ENCODE measurements around the gene PRR3.
A peak's percentile ranks its signal among the peaks of the same experiment; 100 is the strongest.

The PRR3 gene

DNA sequence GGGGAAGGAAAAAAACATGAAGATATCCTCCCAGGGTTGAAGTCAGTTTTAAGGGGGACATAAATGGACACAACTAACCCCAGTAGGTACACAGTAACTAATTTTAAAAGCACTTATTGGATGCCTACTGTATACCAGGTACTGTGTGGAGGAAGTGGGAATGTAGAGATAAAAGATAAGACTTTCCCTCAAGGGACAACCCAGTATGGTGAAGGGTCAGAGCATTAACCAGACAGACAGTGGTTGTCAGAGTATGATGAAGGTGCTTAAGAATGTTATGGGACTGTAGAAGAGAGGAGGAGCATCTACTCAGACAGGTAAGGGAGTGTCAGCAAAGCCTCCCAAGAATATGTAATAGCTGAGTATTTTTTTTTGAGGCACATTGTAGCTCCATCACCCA is 15.1 kb downstream of the PRR3 start:
- no peak for DNase-seq

DNA sequence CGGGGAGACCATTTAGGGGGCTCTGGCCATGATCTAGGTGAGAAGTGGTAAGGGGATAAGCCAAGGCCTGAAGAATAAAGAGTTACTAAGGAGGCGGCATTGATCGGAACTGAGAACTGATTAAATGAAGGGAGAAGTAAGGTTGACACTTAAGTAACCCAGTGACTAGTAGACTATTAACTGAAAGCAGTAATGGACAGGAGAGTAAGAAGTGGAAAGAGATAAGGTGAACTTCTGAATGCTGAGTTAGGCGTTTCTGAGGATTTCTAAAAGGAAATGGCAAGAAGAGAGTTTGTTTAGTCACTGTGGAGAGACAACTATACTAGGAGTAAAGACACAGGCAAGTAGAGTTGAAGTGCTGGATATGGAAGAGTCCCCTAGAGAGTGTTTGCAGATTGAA is 16.0 kb downstream of the PRR3 start:
- no peak for DNase-seq

DNA sequence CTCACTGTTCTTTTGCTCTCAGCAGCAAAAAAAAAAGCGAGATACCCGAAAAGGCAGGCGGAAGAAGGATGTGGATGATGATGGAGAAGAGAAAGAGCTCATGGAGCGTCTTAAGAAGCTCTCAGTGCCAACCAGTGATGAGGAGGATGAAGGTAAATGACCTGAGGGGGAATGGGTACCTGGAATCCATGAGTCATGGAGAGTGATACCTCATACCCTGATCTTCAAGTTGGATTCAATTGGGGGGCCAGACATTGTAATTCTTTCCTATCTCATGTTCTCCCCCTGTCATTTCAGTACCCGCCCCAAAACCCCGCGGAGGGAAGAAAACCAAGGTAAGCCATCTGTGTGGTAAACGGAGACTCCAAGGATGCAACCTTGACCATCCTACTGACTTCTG is 21.0 kb downstream of the PRR3 start:
- DNase-seq: no peak

DNA sequence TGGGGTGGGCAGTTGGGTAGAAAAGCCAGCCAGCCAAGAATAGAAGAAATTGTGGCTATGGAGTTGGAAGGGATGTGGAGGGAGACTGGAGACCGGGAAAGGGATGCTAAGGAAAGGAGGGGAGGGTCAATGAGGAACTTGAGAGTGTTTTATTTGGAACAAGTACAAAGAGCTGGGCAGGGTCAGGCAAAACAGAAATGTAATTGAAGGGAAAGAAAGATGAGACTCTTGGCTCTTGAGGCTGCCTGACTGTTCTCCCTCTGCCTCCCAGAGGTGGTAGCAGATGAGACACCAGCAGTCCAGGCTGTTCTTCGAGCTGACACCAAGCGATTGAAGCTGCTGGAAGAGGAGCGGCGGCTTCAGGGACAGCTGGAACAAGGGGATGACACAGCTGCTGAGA is 26.8 kb downstream of the PRR3 start:
- no peak for DNase-seq

DNA sequence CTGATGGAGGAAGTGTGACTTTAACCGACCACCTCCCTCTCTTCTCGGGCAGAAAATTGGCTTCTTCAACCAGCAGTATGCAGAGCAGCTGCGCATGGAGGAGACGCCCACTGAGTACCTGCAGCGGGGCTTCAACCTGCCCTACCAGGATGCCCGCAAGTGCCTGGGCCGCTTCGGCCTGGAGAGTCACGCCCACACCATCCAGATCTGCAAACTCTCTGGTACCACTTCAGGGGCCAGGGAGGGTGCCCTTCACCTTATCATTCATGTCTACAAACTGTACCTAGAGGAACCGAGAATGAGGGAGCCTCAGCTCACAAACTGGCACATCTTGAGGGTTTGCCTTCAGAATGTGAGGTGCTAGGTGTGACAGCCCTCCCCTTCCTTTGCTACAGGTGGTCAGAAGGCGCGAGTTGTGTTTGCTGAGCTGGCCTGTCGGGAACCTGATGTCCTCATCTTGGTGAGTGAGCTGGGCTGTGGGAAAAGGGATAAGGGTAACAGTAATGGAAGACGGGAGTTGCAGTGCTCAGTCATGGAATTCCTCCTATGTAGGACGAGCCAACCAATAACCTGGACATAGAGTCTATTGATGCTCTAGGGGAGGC is 32.8 kb downstream of the PRR3 start:
- DNase-seq: no peak

DNA sequence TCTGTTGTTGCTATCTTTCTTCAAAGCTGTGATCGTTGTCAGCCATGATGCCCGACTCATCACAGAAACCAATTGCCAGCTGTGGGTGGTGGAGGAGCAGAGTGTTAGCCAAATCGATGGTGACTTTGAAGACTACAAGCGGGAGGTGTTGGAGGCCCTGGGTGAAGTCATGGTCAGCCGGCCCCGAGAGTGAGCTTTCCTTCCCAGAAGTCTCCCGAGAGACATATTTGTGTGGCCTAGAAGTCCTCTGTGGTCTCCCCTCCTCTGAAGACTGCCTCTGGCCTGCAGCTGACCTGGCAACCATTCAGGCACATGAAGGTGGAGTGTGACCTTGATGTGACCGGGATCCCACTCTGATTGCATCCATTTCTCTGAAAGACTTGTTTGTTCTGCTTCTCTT is 33.4 kb downstream of the PRR3 start:
- DNase-seq: no peak

DNA sequence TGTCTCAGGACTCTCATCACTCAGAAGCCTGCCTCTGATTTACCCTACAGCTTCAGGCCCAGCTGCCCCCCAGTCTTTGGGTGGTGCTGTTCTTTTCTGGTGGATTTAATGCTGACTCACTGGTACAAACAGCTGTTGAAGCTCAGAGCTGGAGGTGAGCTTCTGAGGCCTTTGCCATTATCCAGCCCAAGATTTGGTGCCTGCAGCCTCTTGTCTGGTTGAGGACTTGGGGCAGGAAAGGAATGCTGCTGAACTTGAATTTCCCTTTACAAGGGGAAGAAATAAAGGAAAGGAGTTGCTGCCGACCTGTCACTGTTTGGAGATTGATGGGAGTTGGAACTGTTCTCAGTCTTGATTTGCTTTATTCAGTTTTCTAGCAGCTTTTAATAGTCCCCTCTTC is 33.9 kb downstream of the PRR3 start:
- DNase-seq: no peak

DNA sequence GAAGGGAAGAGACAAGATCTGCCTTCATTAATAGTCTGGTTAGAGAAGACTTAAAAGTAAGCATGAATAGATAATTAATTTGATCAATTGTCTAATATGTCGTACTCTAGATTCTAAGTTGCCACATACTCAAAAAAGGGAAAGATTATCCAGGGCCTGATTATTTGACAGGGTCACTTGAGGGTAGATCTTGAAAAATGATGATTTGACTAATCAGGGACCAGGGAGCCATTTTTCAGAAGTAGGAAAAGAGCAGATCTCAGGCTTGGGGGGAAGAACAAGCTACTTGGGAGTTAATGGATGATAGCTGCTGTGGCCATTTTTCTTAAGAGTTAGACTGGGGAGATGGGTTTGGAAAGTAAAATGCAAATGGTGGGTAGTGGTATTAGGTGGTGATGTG is 35.2 kb downstream of the PRR3 start:
- no peak for DNase-seq

DNA sequence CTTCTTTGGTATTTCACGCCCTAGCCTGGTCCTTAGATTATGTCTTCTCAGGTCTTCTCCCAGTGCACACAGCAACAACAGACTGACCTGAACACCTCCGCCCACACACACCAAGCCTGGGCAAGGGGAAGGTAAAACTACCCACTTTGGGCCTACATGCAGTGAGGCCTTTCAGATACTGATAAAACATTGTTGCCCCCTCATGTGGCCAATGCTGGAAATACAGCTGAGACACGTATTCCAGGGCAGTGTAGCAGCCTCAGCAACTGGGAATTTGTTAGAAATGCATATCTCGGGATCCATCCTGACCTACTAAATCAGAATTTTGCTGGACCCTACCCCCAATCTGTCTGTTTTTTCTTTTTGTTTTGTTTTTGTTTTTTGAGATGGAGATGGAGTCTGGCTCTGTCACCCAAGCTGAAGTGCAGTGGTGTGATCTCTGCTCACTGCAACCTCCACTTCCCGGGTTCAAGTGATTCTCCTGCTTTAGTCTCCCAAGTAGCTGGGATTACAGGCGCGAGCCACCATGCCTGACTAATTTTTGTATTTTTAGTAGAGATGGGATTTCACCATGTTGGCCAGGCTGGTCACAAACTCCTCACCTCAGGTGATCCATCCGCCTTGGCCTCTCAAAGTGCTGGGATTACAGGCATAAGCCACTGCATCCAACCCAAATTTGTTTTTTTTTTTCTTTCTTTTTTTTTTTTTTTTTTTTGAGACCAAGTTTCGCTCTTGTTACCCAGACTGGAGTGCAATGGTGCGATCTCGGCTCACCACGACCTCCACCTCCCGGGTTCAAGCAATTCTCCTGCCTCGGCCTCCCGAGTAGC is 40.4 kb downstream of the PRR3 start:
- DNase-seq: peak; percentile 80

DNA sequence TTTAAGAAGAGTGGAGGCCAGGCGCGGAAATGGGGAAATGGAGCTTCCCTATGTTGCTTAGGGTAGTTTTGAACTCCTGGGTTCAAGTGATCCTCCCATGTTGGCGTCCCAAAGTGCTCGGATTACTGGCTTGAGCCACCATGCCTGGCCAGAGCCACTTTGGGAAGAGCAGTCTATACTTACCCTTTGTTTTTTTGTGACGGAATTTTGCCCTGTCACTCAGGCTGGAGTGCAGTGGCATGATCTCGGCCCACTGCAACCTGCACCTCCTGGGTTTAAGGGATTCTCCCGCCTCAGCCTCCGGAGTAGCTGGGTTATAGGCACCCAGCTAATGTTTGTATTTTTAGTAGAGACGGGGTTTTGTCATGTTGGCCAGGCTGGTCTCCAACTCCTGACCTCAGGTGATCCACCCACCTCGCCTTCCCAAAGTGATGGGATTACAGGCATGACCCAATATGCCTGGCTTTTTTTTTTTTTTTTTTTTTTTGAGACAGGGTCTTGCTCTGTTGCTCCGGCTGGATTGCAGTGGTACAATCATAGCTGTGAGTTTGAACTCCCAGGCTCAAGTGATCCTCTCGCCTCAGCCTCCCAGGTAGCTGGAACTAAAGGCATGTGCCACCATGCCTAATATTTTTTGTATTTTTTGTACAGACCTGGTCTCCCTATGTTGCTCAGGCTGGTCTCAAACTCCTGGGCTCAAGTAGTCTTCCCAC is 42.0 kb downstream of the PRR3 start:
- no peak for DNase-seq

DNA sequence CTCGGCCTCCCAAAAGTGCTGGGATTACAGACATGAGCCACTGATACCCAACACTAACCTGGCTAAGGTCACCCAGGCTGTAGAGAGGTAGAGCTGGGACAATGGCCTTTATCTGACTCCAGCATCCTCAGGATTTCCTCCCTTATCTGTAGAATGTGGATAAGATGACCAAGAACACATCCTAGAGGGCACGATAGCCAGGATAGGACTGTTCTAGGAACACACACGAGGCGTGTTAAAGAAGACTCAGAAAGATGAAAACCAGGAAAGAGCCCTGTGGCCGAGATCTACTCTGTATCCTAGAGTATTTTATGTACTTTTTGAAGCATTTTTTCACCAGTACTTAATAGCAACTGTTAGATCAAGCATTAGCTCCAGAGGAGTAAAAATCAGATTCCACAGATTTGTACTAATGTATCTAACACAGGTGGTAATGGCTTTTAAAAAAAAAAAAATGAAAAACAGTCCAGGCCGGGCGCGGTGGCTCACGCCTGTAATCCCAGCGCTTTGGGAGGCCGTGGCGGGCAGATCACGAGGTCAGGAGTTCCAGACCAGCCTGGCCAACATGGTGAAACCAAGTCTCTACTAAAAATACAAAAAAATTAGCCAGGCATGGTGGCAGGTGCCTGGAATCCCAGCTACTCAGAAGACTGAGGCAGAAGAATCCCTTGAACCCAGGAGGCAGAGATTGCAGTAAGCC is 42.7 kb downstream of the PRR3 start:
- DNase-seq: no peak

DNA sequence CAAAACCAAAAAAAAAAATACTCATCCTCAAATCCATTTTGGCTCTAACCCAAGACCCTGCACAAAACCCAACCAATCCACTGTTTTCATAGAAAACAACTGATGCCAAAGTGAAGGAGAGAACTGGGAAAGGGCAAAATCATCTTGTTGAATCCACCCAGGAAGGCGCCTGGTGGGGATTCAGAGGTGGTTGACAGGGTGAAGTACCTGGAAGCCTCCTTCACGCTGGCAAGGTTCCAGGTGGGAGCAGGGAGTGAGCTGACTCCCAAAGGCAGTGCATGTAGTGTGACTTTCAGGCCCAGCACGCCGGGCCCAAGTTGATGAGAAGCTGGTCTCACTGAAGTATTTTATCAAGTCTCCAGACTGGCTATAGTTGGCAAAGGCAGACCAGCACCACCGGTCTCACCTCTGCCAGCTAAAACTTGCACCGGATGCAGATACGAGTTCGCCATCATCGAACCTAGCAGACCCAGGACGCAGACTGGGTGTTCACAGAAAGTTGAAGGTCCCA is 43.4 kb downstream of the PRR3 start:
- no peak for DNase-seq

DNA sequence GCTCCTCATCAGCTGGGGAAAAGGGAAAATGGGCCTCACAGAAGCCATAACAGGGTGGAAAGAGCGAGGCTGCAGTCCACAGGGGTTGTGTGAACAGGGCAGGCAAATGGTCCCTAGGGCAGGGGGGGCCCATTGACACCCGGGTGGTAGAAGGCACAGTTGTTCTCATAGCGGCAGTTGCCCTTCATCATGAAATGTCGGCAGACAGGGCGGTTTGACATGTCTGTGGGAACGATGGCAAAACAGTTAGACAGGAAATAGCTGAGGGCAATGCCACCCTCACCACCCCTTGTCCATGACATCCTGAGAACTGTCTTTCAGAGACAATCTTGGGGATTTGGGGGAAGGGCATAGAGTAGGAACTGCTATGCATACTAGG is 44.3 kb downstream of the PRR3 start:
- DNase-seq: no peak

DNA sequence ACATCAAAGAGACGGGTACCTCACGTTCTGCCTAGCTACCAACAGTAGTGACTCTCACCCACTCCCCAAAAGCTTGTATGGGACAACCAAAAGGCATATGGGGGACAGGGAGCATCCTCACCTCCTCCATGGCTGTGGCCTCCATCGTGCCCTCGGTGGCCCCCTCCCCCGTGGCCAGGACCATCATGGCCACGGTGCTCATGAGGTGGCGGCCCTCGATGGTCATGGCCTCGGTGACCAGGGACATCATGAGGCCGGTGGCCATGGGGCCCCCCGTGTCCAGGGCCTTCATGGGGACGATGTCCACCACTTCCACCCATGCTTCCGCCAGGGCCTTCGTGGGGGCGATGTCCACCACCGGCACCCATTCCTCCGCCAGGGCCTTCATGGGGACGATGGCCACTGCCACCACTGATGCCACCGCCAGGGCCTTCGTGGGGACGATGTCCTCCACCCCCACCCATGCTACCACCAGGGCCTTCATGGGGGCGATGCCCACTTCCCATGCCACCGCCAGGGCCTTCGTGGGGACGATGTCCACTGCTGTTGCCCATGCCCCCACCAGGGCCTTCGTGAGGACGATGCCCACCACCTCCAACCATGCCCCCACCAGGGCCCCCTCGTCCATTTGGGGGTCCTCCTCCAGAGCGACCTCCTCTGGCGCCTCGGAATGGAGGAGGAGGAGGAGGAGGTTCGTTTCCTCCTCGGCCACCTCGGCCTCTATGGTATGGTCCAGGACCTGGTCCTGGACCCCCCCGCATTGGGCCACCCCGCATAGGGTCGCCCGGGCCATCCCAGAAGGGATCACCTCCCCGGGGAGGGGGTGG is 44.9 kb downstream of the PRR3 start:
- no peak for DNase-seq

DNA sequence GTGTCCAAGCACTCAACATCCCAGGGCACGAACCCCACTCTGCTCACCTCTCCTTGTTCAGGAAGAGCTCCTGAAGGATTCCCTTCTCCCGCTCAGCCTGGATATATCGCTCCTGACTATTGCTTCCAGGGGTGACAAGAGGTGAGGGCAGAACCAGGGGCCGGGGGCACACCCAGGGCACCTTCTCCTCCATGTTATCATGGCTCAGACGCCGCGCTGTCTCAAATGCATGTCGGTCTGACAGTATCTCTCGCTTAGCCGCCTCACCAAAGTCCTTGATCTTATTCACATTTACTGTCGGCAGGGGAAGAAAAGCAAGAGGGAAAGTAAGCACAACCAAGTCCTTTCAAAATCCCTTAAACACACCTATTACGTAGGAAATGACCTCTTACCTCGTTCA is 46.9 kb downstream of the PRR3 start:
- no peak for DNase-seq

DNA sequence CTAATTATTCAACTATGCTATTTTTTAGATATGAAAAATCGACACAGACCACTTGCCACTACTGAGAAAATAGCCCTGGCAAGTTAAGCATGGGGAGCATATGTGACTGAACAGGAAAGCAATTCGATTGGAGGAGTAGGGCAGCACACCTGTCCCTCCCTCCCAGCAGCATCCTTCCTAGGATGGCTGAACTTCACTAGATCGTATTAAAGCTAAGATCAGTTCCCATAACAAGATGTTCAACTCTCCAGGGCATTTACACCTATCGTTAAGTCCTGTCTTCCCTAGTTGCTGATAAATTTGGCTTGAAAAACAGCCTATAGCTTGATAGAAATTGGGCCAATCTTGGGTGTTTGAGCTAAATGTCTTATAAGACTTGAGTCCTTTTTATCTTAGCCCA is 53.0 kb downstream of the PRR3 start:
- no peak for DNase-seq

DNA sequence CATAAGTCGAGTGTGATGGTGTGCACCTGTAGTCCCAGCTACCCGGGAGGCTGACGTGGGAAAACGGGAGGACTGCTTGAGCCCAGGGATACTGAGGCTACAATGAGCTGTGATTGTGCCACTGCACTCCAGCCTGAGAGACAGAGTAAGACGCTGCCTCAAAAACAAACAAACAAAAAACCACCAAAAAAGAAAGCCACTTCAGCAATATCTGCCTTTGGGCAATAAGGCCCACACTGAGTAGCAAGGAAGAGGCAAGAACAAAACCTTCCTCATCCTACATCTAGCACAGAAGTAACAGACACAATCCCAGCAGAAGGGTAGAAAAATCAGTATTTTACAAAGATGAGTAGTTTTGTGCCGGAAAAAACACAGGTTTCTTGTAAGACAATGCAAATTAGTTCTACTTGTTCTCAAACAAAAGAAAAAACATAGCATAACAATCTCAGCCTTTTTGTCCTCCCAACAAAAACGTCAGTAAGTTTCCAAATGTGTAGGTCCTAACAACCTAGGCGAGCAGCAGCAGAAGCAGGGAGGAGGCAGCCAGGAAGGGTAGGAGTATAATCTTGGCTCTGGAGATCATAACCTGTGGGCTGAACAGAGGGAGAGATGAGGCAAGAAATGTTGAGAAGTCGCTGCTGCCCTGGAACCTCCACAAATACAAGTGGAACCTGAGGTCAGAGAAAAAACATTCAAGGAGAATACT is 54.2 kb downstream of the PRR3 start:
- DNase-seq: no peak

DNA sequence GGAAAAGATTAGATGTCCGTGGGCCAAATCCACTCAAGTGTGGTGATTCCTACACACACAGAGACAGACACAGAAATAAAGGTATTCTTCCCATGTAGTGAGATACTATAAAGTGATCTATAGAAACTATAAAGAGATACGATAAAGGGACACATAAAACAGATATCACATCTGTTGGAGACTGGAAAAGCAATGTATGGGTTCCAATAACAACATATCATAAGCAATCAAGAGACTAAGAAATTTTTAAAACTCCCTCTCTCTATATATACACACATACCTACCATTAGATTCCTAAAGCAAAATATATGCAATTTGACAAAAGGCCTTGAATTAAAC is 54.7 kb downstream of the PRR3 start:
- DNase-seq: no peak

DNA sequence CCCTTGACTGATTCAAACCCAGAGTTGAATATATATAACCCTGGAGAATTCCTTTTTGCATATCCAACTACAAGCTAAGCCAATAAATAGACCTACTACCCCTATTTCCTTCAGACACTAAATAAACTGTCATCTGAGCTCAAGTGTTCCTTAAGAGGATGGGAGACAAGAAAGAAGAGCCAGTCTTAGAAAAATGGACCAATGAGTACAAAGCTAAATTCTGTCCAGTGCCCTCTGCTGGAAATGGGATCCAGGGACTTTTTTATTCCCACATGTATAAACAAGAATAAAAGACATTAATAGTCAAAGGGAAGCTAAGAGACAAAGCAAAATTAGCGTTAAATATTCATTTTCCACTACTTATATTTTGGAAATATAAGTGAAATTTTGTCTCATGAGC is 55.1 kb downstream of the PRR3 start:
- DNase-seq: no peak

DNA sequence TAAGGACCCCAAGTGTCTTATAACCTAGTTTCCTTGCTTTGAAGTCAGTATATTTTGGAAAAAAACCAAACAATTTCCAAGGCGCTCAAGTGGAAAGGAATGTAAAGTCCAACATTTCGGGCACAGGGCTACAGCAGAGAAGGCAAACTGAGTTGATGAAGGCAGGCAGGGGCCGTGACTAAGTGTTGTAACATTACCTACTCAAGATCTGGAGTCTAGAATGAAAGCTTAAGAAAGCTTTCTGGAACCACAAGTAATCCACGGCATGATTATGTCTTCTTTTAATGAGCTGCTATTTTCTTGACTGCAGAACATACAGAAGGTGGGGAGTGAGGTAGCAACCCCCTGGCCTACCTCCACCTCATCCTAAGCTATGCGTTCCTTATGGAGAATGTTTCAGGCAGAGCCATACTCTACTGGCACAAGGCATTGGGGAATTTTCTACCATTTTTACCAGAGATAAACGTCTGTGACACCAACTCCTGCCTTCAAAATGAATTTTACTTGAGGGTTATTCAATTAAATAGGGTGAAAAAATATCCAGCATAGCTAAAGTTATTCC is 55.7 kb downstream of the PRR3 start:
- DNase-seq: no peak

Data from activated naive CD4-positive, alpha-beta T cell treated with Interleukin-2 at 50 U/mL for 16 hours (primary cell).